Keratinocyte (primary cell): ENCODE results near the gene CCDC146. TPM values are rescaled to one million over a fixed set of nuclear protein-coding genes. Genes with fewer than 3 reads are reported as not detected.
"Not testable (repeated sequence)": the region's sequence is repeated elsewhere in the genome, so short reads cannot be mapped to it uniquely, and the experiment has no call there.

Source experiments
- DNase-seq: peaks from one replicate; pipeline ENCODE4 v3.0.0-alpha.2; 2011; ENCODE audit warnings: low read depth, missing footprints, low spot score
- FAIRE-seq: peaks from 2 replicates; lab custom pipeline; 2011; peaks lifted over from hg19 to GRCh38; lab: Jason Lieb, UNC
- H2AFZ ChIP-seq: 2 replicates; pipeline ENCODE4 v1.6.0; 2012; ENCODE audit warnings: low read length, control low read depth, inconsistent platforms; ENCODE audit not compliant: control insufficient read depth
- H3K27ac ChIP-seq: 2 replicates; pipeline ENCODE4 v1.5.1; 2011; ENCODE audit warnings: low read length; ENCODE audit not compliant: control insufficient read depth, insufficient read depth
- H3K27me3 ChIP-seq: 3 replicates; pipeline ENCODE4 v1.6.0; 2011; ENCODE audit warnings: low read length; ENCODE audit not compliant: control insufficient read depth, insufficient read depth; ENCODE audit errors: extremely low read depth
- H3K36me3 ChIP-seq, 2 experiments: 2 replicates in 1 of 2; 3 replicates in 1 of 2; pipeline ENCODE4 v1.5.1; 2011; ENCODE audit warnings: low read length in 2 of 2, mild to moderate bottlenecking in 1 of 2; ENCODE audit not compliant: control insufficient read depth in 2 of 2, insufficient read depth in 2 of 2; ENCODE audit errors: extremely low read depth in 1 of 2
- H3K4me1 ChIP-seq: 3 replicates; pipeline ENCODE4 v1.5.1; 2011; ENCODE audit warnings: low read length; ENCODE audit not compliant: control insufficient read depth, insufficient read depth; ENCODE audit errors: extremely low read depth
- H3K4me2 ChIP-seq: 3 replicates; pipeline ENCODE4 v1.6.0; 2011; ENCODE audit warnings: low read depth, low read length; ENCODE audit not compliant: control insufficient read depth, insufficient read depth; ENCODE audit errors: extremely low read depth
- H3K4me3 ChIP-seq, 3 experiments: fragments of 200-600 bp in 1 of 3; sonication (generic) in 1 of 3; 2 replicates in 2 of 3; 3 replicates in 1 of 3; pipeline ENCODE4 v1.5.1; 2011 to 2016; ENCODE audit warnings: low read length in 3 of 3, mild to moderate bottlenecking in 3 of 3, control low read depth in 2 of 3, inconsistent platforms in 1 of 3, low read depth in 1 of 3, mixed read lengths in 1 of 3, mixed run types in 1 of 3, moderate library complexity in 1 of 3; ENCODE audit not compliant: control insufficient read depth in 2 of 3, insufficient read depth in 2 of 3; ENCODE audit errors: extremely low read depth in 1 of 3
- H3K79me2 ChIP-seq: 2 replicates; pipeline ENCODE4 v1.6.0; 2012; ENCODE audit warnings: low read length; ENCODE audit not compliant: control insufficient read depth, insufficient read depth
- H3K9ac ChIP-seq: 3 replicates; pipeline ENCODE4 v1.6.0; 2011; ENCODE audit warnings: low read length; ENCODE audit not compliant: control insufficient read depth, insufficient read depth; ENCODE audit errors: extremely low read depth
- H3K9me1 ChIP-seq: 3 replicates; pipeline ENCODE4 v1.6.0; 2011; ENCODE audit warnings: low read length; ENCODE audit not compliant: control insufficient read depth, insufficient read depth; ENCODE audit errors: extremely low read depth
- H3K9me3 ChIP-seq: 2 replicates; pipeline ENCODE4 v1.5.1; 2012; ENCODE audit warnings: low read depth, low read length; ENCODE audit not compliant: control insufficient read depth
- H4K20me1 ChIP-seq: 3 replicates; pipeline ENCODE4 v1.6.0; 2011; ENCODE audit warnings: low read length; ENCODE audit not compliant: control insufficient read depth, insufficient read depth; ENCODE audit errors: extremely low read depth
- EZH2 ChIP-seq: IDR thresholded peaks from one replicate; pipeline ENCODE4 v1.6.1; 2012; ENCODE audit warnings: inconsistent platforms, mild to moderate bottlenecking, low read length, moderate library complexity
- dilution Hi-C: fragments of 300-500 bp; cut with MboI; formaldehyde crosslinking; loops from one replicate; pipeline ENCODE4 v1.7.0; 2020; ENCODE audit warnings: low sequenced_read_pairs; ENCODE audit not compliant: extremely low pct_ligation_motif_present
- polyA plus RNA-seq, 5 experiments: library from polyadenylated mRNA; depleted of rRNA in 3 of 5; stranded (reverse) in 3 of 5; stranded (forward) in 1 of 5; unstranded in 1 of 5; fragments of >200 nt; gene quantifications; 1 replicate in 1 of 5; 2 replicates in 3 of 5; 3 replicates in 1 of 5; pipeline versions ENCODE4 v1.2.1 to v1.2.3, GENCODE V29; 2011 to 2012; ENCODE audit warnings: missing spikeins in 2 of 5, low read depth in 1 of 5, low replicate concordance in 1 of 5
- TF ChIP-seq, protein P1 (sequence below), 3 experiments: IDR thresholded peaks in 1 of 3; conservative IDR thresholded peaks in 1 of 3; optimal IDR thresholded peaks in 1 of 3; 2 replicates in 2 of 3; 3 replicates in 1 of 3; pipeline versions ENCODE3 to v1.5.1; 2011; ENCODE audit warnings: low read length in 3 of 3, mild to moderate bottlenecking in 3 of 3, moderate library complexity in 2 of 3, control low read depth in 1 of 3, inconsistent platforms in 1 of 3; ENCODE audit not compliant: insufficient read depth in 2 of 3; ENCODE audit errors: extremely low read depth in 1 of 3

Gene CCDC146
- polyA plus RNA-seq, 1 donor (not counting 4 experiments of a cell fraction or from before 2014, with no cell fraction given), result 5.7 TPM

DNA sequence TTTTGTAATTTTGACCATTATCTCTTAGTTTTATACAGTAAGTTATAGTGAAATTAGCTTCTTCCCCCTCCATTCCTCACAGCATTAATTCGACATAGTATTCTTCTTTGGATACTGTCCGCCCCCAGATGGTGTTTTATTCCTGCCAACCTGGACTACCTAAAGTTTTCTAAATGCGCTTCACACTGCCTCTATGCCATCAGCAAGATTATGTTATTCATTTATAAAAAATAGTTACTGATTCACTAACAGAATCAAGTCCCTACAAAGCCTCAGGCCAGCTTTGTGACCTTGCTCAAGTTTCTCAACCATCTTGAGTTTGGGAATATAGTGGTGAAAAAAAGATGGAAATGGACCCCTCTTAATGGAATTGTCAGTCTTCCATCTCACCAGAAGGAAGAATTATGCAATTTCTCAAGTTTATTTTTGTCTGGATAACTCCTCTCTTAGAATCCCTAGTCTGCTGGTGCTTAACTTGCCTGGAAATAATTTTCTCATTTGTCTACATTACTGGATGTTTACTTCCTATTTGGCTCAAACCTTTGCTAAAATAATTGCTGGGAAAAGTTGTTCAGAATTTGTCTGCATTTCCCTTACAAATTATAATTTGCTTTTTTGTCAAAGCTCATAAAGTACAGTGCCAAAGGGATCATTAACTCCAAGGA, 93.9 kb downstream of the CCDC146 start:
- Histone ChIP-seq H3K79me2 (no peaks in the 10 kb centered on the region), H3K9me3 (no peaks in the 10 kb centered on the region), H3K27ac (no peak overlapping the region), H3K4me2 (no peak overlapping the region), H2AFZ (no peak overlapping the region), H3K4me1 (no peaks in the 10 kb centered on the region), H3K36me3 (no peaks in the 10 kb centered on the region), H3K4me3 (no peak overlapping the region), H3K9me1 (no peaks in the 10 kb centered on the region), H3K9ac (no peak overlapping the region), H4K20me1 (no peaks in the 10 kb centered on the region), H3K27me3 (no peaks in the 10 kb centered on the region)
- TF ChIP-seq, protein P1, sequence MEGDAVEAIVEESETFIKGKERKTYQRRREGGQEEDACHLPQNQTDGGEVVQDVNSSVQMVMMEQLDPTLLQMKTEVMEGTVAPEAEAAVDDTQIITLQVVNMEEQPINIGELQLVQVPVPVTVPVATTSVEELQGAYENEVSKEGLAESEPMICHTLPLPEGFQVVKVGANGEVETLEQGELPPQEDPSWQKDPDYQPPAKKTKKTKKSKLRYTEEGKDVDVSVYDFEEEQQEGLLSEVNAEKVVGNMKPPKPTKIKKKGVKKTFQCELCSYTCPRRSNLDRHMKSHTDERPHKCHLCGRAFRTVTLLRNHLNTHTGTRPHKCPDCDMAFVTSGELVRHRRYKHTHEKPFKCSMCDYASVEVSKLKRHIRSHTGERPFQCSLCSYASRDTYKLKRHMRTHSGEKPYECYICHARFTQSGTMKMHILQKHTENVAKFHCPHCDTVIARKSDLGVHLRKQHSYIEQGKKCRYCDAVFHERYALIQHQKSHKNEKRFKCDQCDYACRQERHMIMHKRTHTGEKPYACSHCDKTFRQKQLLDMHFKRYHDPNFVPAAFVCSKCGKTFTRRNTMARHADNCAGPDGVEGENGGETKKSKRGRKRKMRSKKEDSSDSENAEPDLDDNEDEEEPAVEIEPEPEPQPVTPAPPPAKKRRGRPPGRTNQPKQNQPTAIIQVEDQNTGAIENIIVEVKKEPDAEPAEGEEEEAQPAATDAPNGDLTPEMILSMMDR (optimal IDR thresholded peaks at IDR 0.05 in 1 of 3, IDR thresholded peaks at IDR 0.05 in 1 of 3, conservative IDR thresholded peaks at IDR 0.05 in 1 of 3; ENCODE audit: extremely low read depth in 1 of 3, insufficient read depth in 2 of 3, low read length in 3 of 3), result no peak
- no peak for TF ChIP-seq EZH2
- dilution Hi-C loops, result no loop called here
- DNase-seq, result no peak
- FAIRE-seq, result no peak

DNA sequence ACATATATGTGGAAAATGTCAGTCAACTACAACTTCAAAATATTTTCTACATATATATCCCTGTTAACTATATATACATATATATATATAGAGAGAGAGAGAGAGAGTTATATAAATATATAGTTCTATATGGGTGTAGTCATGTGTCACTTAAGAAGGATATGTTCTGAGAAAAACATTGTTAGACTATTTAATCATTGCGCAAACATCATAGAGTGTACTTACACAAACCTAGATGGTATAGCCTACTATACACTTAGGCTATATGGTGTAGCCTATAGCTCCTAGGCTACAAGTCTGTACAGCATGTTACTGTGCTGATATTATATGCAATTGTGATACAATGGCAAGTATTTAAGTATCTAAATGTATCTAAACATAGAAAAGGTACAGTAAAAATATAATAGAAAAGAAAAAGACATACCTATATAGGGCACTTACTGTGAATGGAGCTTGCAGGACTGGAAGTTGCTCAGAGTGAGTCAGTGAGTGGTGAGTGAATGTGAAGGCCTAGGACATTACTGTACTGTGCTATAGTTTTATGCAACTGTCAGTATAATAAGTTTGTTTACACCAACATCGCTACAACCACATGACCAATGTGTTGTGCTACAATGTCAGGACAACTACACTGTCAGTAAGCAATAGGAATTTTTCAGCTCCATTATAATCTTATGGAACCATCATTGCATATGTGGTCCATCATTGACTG, 95.2 kb downstream of the CCDC146 start:
- H3K27ac ChIP-seq, result no peak overlapping the region
- H3K36me3 ChIP-seq, result no peaks in the 10 kb centered on the region
- no peaks in the 10 kb centered on the region for H3K79me2 ChIP-seq
- H2AFZ ChIP-seq, result no peak overlapping the region
- H4K20me1 ChIP-seq, result no peaks in the 10 kb centered on the region
- no peaks in the 10 kb centered on the region for H3K9me1 ChIP-seq
- no peak overlapping the region for H3K4me3 ChIP-seq
- no peaks in the 10 kb centered on the region for H3K4me1 ChIP-seq
- TF ChIP-seq, protein P1 (optimal IDR thresholded peaks at IDR 0.05 in 1 of 3, IDR thresholded peaks at IDR 0.05 in 1 of 3, conservative IDR thresholded peaks at IDR 0.05 in 1 of 3; ENCODE audit: extremely low read depth in 1 of 3, insufficient read depth in 2 of 3, low read length in 3 of 3), result no peak
- TF ChIP-seq EZH2, result no peak
- no peak overlapping the region for H3K9ac ChIP-seq
- H3K4me2 ChIP-seq, result no peak overlapping the region
- dilution Hi-C loops, result no loop called here
- FAIRE-seq (no peak), DNase-seq (no peak)
- H3K9me3 ChIP-seq, result no peaks in the 10 kb centered on the region
- no peaks in the 10 kb centered on the region for H3K27me3 ChIP-seq

DNA sequence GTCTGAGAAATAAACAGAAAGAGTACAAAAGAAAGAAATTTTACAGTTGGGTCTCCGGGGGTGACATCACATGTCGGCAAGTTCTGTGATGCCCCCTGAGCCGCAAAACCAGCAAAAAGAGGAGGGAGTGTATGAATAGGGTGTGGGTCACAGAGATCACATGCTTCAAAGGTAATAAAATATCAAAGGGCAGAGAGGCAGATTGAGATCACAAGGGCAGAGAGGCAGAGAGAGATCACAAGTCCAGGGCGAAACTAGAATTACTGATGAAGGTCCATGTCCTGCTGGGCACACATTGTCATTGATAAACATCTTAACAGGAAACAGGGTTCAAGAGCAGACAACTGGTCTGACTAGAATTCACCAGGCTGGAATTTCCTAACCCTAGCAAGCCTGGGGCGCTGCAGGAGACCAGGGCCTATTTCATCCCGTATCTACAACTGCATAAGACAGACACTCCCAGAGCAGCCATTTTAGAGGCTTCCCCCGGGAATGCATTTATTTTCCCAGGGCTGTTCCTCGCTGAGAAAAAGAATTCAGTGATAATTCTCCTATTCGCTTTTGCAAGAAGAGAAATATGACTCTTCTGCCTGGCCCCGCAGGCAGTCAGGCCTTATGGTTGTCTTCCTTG, 97.4 kb downstream of the CCDC146 start:
- H3K9ac ChIP-seq, FAIRE-seq, H3K4me1 ChIP-seq, H3K27me3 ChIP-seq, H3K9me3 ChIP-seq, H3K36me3 ChIP-seq, H3K4me2 ChIP-seq, H3K9me1 ChIP-seq, H3K27ac ChIP-seq, dilution Hi-C loops, H3K79me2 ChIP-seq, H2AFZ ChIP-seq, H3K4me3 ChIP-seq, DNase-seq, H4K20me1 ChIP-seq: not testable (repeated sequence)
